HUES64 (cell line): ENCODE measurements around the gene CNTN4.

Experiments used
- H3K27ac ChIP-seq: 2 replicates; pipeline ENCODE4 v1.7.0; 2013; ENCODE audit warnings: low read depth, low read length, inconsistent platforms
- H3K27me3 ChIP-seq: 2 replicates; pipeline ENCODE4 v1.6.1; 2013; ENCODE audit warnings: mild to moderate bottlenecking, low read length; ENCODE audit not compliant: insufficient read depth
- H3K36me3 ChIP-seq: 2 replicates; pipeline ENCODE4 v1.6.1; 2013; ENCODE audit warnings: mild to moderate bottlenecking, low read length; ENCODE audit not compliant: insufficient read depth
- H3K4me1 ChIP-seq: 2 replicates; pipeline ENCODE4 v1.6.1; 2013; ENCODE audit warnings: mild to moderate bottlenecking, low read length, moderate library complexity; ENCODE audit not compliant: insufficient read depth
- H3K4me3 ChIP-seq: 2 replicates; pipeline ENCODE4 v1.5.1; 2013; ENCODE audit warnings: mild to moderate bottlenecking, low read length, moderate library complexity
- H3K9ac ChIP-seq: 2 replicates; pipeline ENCODE4 v1.6.1; 2013; ENCODE audit warnings: mild to moderate bottlenecking, low read depth, low read length
- H3K9me3 ChIP-seq: 2 replicates; pipeline ENCODE4 v1.6.1; 2013; ENCODE audit warnings: low read depth, low read length; ENCODE audit not compliant: insufficient read depth
- WGBS: fragments of 150-250, 120-280 bp; methylation state at CpG from one replicate; pipeline ENCODE4 v1.1.7; 2013; ENCODE audit warnings: missing lambda C conversion rate; 5-methylcytosine and 5-hydroxymethylcytosine counted together

CNTN4 gene

GRCh38 chr3:3059645-3060044 lies 961.0 kb downstream of the CNTN4 start:
- H3K9ac ChIP-seq, result no peak overlapping the region
- H3K4me1 ChIP-seq, result peaks cover 19% of the 10 kb centered on the region
- H3K36me3 ChIP-seq, result no peaks in the 10 kb centered on the region
- no peaks in the 10 kb centered on the region for H3K9me3 ChIP-seq
- no peak overlapping the region for H3K27ac ChIP-seq
- no peaks in the 10 kb centered on the region for H3K27me3 ChIP-seq
- WGBS, result 91% methylated on average over 1 of the region's 1 CpG
- no peak overlapping the region for H3K4me3 ChIP-seq

DNA sequence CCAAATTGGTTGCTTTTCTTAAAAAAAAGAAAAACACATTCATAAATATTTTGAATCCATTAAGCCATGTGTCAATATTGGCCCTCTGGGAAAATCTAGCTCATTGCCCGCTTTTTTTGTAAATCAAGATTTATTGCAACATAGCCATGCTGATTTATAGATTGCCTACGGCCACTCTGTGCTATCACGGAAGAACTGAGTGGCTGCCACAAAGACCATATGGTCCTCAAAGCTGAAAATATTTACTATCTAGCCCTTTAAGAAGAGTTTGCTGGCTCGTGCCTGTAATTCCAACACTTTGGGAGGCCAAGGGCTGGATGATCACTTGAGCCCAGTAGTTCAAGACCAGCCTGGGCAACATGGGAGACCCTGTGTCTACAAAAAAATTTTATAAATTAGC lies 965.6 kb downstream of the CNTN4 start:
- Histone ChIP-seq H3K4me1 (peaks cover 19% of the 10 kb centered on the region), H3K9me3 (no peaks in the 10 kb centered on the region), H3K36me3 (no peaks in the 10 kb centered on the region), H3K4me3 (no peak overlapping the region), H3K9ac (no peak overlapping the region), H3K27me3 (no peaks in the 10 kb centered on the region), H3K27ac (no peak overlapping the region)
- WGBS, result 95% methylated on average over 4 of the region's 4 CpGs

DNA sequence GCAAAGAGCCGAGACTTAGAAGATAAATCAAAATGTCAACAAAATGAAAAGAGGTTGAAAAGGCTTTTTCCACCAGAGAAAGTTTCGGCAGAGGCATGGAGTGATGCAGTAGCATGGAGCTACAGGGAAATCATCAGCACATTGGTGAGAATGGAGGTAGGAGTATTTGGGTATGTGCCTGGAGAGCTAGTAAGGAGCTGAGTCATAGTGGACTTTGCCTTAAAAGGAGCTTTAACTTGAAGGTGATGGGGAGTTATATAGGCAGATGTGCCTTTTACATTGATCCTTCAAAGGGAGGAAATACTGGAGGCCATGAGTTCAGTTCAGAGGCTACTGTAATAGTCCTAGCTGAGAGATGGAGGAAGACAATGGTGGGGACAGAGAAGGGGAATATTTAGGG lies 967.2 kb downstream of the CNTN4 start:
- H3K36me3 ChIP-seq, result no peaks in the 10 kb centered on the region
- H3K4me1 ChIP-seq, result peaks cover 7% of the 10 kb centered on the region
- no peak overlapping the region for H3K9ac ChIP-seq
- H3K27ac ChIP-seq, result no peak overlapping the region
- H3K4me3 ChIP-seq, result no peak overlapping the region
- H3K9me3 ChIP-seq, result no peaks in the 10 kb centered on the region
- H3K27me3 ChIP-seq, result no peaks in the 10 kb centered on the region
- 95% methylated on average over 2 of the region's 2 CpGs for WGBS

DNA sequence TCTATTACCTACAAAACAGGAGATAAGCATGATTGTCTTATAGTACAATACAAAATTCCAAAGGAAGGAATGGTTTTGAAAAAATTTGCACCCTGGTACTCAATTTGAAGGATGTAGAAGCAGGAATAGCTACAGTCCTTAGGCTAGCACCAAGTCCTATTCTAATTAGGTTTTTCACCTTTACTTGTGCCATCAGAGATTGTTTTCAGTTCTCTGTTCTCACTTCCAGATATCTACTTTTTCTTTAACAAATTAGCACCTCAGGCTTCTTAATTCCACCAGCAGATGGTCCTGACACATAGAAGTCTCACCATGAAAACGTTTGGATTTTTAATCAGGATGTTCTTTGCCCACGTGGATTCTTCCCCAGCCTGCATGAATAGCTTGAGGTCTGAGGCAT lies 967.7 kb downstream of the CNTN4 start:
- Histone ChIP-seq H3K4me3 (no peak overlapping the region), H3K27me3 (no peaks in the 10 kb centered on the region), H3K9me3 (no peaks in the 10 kb centered on the region), H3K27ac (no peak overlapping the region), H3K9ac (no peak overlapping the region), H3K36me3 (no peaks in the 10 kb centered on the region), H3K4me1 (peaks cover 2% of the 10 kb centered on the region; the same call in 1 of the 2 replicates)
- WGBS, result 71% methylated on average over 2 of the region's 2 CpGs

DNA sequence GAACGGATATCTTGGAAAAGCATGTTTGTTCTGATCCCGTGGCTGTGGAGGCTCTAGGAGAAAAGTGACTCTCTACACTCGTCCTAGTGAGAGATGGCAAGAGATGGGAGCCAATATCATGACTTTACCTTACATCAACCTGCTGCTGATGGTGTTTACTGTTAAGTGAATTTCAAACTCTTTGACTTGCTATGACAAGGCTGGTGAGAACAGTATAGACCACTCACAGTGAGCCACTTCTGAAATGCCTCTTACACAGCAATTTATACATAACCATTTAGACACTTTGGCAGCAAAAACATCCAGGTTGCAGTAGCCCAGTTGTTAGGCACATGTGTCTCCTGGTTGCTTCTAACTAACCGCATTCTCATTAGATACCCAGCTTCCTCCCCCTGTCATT lies 968.2 kb downstream of the CNTN4 start:
- 95% methylated on average over 4 of the region's 4 CpGs for WGBS
- no peaks in the 10 kb centered on the region for H3K4me1 ChIP-seq

GRCh38 chr3:3068358-3068881 lies 969.8 kb downstream of the CNTN4 start:
- Histone ChIP-seq H3K4me3 (no peak overlapping the region), H3K9ac (no peak overlapping the region), H3K36me3 (no peaks in the 10 kb centered on the region), H3K9me3 (no peaks in the 10 kb centered on the region), H3K4me1 (no peaks in the 10 kb centered on the region), H3K27me3 (no peaks in the 10 kb centered on the region), H3K27ac (no peak overlapping the region)
- 100% methylated on average over 1 of the region's 1 CpG for WGBS

More for the DNA sequence above, 968.2 kb downstream of the CNTN4 start:
- H3K9me3 ChIP-seq, result no peaks in the 10 kb centered on the region
- H3K27ac ChIP-seq, result no peak overlapping the region
- no peaks in the 10 kb centered on the region for H3K36me3 ChIP-seq
- no peaks in the 10 kb centered on the region for H3K27me3 ChIP-seq
- H3K9ac ChIP-seq, result no peak overlapping the region
- H3K4me3 ChIP-seq, result no peak overlapping the region

GRCh38 chr3:3069723-3070122 lies 971.1 kb downstream of the CNTN4 start:
- Histone ChIP-seq H3K27ac (no peak overlapping the region), H3K27me3 (no peaks in the 10 kb centered on the region), H3K4me3 (no peak overlapping the region), H3K9ac (no peak overlapping the region), H3K36me3 (no peaks in the 10 kb centered on the region), H3K9me3 (no peaks in the 10 kb centered on the region), H3K4me1 (no peaks in the 10 kb centered on the region)
- 94% methylated on average over 5 of the region's 5 CpGs for WGBS

DNA sequence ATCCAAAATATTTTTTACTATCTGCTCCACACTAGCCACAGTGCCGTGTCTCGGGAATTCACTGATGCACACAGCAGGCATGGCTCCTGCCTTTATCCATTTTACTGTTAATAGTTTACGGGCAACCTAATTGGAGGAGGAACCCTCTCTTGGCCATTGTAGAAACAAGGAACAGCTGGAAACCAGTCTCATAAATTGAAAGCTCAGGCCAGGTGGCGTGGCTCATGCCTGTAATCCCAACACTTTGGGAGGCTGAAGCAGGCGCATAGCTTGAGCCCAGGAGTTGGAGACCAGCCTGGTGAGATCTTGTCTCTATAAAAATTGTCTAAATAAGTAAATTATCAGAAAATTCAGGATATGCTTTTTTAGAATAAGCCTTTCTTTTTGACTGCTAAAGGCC lies 972.5 kb downstream of the CNTN4 start:
- Histone ChIP-seq H3K4me1 (no peaks in the 10 kb centered on the region), H3K27me3 (no peaks in the 10 kb centered on the region), H3K27ac (no peak overlapping the region), H3K9ac (no peak overlapping the region), H3K9me3 (no peaks in the 10 kb centered on the region), H3K4me3 (no peak overlapping the region), H3K36me3 (no peaks in the 10 kb centered on the region)
- 94% methylated on average over 5 of the region's 5 CpGs for WGBS

DNA sequence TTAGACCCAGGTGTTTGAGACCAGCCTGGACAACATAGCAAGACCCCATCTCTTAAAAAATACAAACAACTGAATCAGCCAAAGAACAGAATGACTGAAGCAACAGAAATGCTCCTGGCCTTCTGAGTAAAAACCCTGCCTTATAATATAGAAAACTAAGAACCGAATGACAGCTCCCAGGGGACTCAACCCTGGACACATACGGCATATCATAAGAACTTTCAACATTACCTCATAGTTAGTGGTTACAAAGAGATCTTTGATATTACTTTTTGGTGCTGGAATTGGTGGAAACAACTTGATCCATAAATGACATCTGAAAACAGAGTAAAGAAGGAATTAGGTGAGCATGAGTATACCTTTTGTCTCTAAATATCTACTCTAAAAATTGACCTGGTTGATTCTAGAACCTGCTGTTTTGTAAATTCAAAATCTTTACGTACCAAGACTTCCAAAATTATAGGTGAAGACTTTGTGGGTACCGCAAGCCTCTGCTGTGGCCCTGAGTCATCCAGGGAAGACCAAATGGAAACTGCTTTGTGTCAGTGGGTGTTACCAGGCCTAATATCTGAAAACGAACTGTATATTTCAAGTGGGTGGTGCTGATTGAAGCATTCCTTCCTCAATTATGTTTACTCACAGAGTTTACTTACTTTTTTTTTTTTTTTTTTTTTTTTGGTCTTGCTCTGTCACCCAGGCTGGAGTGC lies 976.0 kb downstream of the CNTN4 start:
- no peaks in the 10 kb centered on the region for H3K36me3 ChIP-seq
- no peaks in the 10 kb centered on the region for H3K27me3 ChIP-seq
- H3K9me3 ChIP-seq, result no peaks in the 10 kb centered on the region
- no peak overlapping the region for H3K27ac ChIP-seq
- H3K4me1 ChIP-seq, result no peaks in the 10 kb centered on the region
- H3K4me3 ChIP-seq, result no peak overlapping the region
- no peak overlapping the region for H3K9ac ChIP-seq
- 98% methylated on average over 4 of the region's 5 CpGs for WGBS

- Histone ChIP-seq H3K27me3 (no peaks in the 10 kb centered on the region), H3K9ac (no peak overlapping the region), H3K27ac (no peak overlapping the region), H3K36me3 (no peaks in the 10 kb centered on the region), H3K4me3 (no peak overlapping the region), H3K9me3 (no peaks in the 10 kb centered on the region), H3K4me1 (peaks cover 15% of the 10 kb centered on the region)
- WGBS, result 65% methylated on average over 5 of the region's 5 CpGs
These were observed 981.6 kb downstream of the CNTN4 start for GRCh38 chr3:3080309-3080708.

DNA sequence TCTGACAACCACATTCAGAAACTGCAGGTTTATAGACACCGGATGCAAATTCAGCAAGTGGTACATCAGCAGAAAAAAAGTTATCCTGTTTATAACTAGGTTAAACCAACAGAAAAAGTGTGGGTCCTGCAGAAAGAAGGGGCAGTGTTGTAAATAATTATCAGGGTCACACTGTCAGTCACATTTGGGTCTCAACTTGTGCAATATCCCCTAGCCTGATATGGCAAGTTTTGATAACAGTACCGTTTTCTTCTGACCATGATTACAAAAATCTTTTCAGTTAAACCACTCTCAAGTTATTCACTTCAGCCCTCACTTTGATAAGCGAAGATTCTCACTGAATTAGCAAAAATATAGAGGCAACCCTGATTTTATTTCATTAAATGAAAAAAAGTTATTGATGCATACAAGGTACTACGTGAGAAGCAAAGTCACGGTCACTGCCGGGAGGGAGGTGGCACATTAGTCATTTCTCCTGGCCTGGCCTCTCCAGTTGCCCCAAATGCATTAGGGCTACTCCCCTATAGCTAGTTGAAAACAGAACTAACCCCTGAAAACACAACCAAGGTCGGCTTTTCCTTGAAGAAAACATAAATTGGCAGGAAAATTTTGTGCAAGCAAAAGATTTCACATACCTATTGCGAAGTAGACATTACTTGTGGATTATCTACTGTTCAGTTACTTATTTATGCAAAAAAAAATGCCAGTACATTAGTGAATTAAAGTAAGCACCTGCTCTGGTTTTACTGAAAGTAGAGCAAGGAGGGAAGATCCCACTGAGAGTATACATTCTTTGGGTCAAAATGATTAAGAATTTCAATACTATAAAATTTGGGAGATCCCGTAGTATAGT lies 982.9 kb downstream of the CNTN4 start:
- no peak overlapping the region for H3K27ac ChIP-seq
- H3K27me3 ChIP-seq, result no peaks in the 10 kb centered on the region
- no peak overlapping the region for H3K9ac ChIP-seq
- H3K9me3 ChIP-seq, result no peaks in the 10 kb centered on the region
- no peak overlapping the region for H3K4me3 ChIP-seq
- WGBS, result 88% methylated on average over 9 of the region's 9 CpGs
- H3K36me3 ChIP-seq, result no peaks in the 10 kb centered on the region
- H3K4me1 ChIP-seq, result peaks cover 15% of the 10 kb centered on the region
